Endometrium (tissue), 2 donors: ENCODE measurements around the gene SH3RF3.

Experiments used
- FAIRE-seq: peaks from 2 replicates; lab custom pipeline; 2012; peaks lifted over from hg19 to GRCh38; lab: Jason Lieb, UNC
- donor health status: control.
- donor health status: control.

SH3RF3 gene

DNA sequence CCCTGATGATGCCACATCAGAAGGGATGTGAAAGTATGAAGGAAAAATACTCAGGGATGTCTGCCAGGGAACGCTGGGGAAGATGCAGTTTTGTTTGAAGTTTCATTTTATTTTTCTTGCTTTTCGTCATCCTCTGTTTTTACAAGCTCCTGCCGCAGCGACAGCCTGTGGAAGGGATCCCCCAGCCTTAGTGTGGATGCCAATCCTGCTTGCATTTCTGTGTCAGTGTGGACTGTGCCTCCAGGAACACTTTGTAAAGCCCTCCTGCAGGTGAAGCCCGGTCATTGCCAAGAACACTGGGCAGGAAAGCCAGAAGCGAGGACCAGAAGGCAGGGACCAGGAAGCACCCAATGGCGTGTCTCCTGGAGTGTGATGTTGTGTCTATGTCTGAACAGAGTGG lies 250.5 kb downstream of the SH3RF3 start:
- FAIRE-seq: no peak

DNA sequence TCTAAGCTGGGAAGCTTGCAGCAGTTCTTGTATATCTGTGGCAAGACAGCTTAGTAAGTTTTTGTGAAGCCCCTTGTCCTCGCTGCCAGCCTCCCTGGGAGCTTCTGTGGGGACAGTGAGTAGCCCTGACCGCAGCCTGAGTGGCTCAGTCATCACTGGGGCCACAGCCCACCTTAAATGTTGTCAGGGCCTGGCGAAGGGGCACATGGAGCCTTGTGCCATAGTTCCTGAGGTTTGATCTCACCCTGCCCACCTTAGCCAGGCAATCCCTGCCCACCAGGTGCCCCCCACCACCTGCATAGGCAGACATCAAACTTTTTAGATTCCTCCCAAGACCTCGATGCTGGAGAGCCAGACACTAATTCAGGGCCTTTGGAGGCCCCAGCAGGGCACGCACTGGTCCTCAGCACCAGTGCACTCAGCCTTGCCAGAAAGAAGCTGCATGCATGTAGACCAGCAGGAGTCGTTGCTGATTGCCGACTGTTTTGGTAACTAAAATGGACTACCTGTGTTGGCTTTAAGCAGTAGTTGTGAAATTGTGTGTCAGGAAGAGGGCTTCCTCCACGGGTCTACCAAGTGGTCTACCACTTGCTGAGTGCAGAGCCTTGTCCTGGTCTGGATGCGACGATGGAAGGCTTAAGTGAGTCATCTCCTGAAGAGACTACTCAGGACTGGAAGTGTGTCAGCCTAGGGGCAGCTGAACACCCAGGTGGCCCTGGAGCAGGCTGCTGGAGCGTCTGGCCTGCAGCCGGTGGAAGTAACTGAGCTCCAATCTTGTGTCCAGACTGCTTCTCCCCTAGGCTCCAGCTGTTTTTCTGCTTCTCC lies 251.7 kb downstream of the SH3RF3 start:
- no peak for FAIRE-seq

DNA sequence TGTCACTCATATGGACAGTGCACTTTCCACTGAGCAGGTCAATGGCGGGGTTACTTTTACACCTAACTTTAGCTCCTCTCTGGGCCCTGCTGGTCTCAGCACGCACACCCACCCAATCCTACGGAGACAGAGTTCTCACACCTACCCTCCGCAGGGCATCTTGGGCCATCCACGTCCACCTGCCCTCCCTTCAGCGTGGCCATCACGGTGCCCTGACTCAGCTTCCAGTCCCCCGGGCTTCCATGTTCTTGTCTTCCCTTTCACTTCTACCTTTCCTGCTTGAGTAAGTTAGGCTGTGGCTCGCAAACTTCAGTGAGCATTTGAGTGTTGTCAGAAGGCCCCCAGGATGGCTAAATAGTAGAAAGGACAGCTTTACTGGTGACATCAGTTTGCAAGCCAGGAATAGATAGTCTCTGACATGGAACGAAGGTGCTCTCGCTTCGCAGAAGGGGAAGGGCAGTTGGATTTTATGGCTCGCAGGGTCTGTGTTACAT lies 252.4 kb downstream of the SH3RF3 start:
- no peak for FAIRE-seq

DNA sequence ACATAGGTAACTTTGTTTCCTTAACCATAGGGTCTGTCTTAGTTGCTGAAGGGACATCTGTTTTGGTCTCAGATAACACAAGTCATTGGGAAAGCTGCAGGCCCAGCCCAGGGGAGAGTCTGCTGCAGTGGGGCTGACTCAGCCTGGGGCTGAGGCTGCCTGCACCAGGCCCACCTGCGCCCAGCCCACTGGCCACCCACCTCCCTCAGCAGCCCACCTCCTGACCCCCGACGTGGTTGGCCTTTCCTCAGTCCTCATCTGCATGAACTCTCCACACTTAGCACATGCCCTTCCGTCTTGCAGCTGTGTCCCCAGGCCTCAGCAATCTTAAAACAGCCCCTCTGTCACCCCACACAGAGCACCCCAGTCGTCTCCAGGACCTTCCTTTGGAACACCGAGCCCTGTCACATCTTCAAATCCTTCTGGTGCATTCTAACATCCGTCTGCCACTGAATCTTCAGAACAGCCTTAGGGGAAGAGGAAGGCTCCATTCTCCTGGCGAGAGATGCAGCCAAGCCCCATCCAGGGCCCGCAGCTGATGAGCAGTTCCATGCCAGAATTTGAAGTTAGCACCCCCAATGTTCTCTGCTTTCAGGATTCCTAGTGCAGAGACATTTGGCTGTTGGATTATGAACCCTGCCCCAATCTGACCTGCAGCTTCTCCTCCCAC lies 253.4 kb downstream of the SH3RF3 start:
- no peak for FAIRE-seq

DNA sequence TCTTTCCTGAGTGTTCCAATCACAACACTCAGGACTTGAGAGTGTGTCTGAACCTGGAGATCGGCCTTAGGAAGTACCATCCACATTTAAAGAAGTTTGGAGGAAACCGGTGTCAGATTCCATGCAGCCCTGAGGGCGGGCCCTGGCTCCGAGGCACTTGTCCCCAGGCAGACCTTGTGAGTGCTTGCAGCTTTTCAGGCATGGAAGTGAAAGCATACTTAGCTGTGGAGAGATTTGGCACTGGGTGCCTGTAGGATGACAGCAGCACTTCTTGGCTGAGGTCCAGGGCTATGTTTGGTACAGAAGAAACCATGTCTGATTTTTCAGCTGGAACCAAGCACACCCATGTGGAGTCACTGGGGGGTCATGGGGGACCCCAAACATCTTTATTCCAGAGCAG lies 253.9 kb downstream of the SH3RF3 start:
- FAIRE-seq: no peak

DNA sequence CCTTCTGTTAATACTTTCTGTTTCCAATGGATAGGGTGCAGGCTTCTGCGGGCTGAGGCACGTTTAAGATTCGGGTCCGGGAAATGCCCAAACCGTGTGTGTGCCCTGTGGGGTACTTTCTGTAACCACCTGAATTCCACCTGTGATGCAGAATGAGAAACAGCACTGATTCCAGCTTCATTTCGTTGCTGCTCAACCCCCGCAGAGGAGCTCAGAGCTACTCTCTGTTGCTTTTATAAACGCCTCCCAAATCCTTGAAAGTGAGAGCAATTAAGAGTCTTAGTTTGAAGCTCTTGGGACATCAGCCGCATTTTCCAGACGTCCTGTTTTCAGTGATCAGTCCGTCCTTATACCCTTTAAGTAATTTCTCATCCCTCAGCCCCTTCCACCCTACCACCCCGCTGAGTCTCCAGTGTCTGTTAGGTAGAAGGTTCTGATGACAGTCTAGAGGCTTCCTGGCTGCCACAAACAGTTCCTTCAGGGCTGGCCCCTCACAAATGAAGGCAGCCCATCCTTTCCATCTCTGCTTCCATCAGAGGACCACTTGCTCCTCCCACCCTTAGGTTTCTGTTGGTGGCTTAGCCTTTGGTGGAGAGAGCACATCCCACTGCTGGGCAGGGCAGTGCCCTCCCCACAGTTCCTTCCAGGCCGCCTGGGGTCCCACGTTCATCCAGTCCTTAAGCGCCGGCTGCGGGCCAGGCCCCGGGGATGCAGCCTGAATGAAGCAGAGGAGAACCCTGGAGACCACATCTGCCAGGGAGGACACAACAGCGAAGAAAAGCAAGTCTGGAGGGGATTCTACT lies 254.7 kb downstream of the SH3RF3 start:
- FAIRE-seq: no peak

DNA sequence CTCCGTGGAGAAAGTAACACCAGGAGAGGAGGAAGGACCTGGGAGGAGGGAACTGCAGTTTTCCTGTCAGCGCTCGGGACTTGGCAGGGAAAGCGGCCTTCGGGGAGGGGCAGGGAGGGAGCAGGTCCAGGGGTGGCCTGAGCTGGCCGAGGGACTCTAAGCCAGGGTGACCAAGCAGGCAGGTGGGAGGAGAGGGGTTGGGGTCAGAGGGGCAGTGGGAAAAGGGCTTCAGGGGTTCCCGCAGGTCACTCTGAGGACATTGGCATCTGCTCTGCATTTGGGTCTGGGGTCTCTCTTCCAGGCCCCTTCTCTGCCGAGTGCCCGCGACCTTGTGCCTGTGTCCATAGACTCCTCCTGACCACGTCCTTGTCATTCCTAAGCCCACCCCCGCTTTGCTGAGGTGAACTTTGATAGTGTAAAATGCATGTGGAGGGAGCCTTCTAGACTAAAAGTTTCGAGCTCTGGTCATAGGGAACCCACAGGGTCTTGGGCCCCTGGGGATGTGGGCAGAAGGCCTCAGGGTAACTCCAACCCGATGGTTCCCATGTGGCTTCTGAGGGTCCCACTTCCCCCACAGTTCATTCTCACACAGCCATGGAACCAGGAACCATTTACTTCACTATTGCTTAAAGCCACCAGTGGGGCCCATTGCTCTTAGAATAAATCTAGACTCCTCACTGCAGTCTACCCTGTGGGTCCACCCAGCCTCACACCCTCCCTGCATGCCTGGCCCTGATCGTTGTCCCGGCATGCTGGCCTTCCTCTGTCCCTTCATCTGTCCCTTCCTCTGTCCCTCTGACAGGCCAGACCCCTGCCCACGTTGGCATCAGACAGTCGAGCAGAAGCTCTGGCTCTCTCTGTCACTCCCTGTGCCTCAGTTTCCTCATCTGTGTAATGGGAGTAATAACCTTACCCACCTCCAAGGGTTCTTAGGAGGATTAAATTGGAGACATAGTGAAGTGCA lies 255.6 kb downstream of the SH3RF3 start:
- FAIRE-seq: no peak

DNA sequence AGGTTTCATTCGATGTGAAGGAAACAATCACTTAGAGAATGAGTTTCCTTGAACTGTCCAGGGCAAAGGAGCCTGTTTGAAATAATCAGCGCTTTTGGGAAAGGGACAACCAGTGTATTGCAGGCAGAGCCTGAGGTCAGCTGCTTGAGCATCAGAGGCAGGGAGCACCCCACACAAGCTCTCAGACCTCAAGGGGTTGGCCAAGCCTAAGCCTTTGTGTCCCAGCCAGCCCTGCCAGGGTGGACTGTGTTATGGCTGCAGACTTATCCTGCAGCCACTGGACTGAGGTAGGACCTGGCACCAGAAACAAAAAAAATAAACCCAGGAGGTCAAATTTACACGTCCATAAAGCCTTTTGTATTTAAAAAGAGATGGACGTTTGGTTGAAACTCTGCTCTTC lies 256.5 kb downstream of the SH3RF3 start:
- FAIRE-seq: no peak

DNA sequence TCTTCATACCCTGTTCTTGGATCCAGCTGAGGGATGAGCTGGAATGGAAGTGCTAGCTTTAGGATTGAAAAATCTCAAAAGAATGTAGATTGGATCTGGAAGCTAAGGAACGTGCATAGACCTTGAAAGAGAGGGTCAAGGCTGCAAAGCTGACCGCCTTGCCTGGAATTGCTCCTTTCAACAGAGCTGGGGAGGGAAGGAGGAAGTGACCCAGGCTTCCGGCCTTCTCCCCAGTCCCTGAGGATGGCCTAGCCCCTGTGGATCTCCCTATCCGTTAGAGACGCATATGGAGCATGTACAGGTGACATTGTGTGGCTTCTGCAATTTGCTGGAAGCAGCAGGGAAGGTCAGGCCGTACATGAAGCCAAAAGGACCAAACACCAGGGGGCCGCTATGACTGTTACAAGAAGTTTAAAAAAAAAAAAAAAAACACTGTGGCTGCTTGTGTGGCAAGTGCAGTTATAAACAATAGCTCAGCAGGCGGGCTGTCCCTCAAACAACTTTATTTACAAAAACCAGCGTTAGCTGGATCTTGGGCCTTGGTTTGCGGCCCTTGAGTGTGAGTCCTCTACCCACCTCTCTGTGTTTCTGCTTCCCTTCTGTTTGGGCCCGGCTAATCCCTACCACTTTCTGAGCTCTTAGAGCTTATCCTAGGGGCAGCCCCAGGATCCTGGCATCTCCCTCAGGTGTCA lies 257.1 kb downstream of the SH3RF3 start:
- FAIRE-seq: no peak

DNA sequence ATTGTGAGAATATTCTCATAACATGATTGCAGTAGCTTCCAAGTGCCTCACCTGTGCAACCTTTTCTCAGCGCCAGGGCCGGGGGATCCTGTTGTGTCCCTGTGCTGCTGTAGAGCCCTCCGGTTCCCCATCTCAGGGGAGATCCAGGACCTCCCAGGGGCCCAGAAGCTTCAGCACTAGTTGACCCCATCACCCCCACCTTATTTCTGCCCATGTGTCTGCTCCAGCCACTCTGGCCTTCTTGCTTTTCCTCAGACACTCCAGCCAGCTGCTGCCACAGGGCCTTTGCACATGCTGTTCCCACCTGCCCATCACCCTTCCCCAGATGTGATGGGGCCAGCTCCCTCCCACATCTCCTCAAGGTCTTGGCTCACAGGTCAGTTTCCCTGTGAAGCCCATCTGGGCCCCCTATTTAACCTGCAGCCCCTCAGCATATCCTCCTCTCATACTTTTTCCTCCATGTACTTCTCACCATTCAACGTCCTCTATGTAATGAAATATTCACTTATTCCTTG lies 258.3 kb downstream of the SH3RF3 start:
- no peak for FAIRE-seq

DNA sequence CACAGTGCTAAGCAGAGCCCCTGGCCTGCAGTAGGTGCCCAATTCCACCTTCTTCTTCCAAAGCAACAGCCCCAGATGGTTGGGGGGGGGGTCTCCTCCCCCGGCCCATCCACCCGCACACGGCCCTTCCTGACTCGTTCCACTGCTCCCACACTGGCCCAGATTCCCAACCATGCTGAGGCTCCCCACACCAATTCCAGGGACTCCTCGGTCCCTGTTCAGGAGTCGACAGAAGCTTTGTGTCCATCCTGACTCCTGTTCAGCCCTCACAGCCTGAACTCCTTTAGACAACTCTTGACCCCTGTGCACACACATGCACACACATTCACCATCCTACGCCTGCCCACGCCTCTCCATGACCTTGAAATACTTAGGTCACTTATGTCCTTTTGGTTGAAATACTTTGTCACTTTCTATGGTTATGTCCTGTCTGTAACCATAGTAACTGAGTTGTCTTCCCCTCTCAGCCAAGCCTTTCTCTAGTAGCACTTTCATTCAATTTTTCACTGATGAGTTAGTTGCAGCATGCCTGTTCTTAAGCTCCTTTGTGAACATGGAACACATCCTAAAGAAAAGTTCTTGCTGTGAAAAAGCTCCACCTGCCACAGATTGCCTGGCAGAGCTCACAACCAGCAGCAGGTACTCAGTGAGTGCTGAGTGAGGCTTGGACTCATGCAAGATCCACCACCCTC lies 258.9 kb downstream of the SH3RF3 start:
- no peak for FAIRE-seq

DNA sequence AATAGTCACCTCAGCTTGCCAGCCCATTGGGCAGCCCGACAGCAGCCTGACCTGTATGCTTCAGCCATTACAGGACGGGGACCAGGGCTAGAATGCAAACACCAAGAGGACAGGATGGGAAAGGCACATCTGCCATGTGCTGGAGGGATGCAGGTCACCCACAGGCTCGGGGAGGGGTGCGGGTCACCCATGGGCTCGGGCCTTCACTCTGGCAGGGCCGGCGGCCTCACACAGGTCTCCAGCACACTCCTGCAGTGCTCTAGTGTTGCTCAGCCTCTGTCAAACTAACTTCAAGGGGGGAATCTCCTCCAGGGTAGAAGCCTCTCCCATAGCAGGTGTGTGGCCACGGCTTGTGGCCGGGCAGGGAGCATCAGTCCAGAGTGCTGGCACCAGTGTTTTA lies 262.2 kb downstream of the SH3RF3 start:
- no peak for FAIRE-seq

DNA sequence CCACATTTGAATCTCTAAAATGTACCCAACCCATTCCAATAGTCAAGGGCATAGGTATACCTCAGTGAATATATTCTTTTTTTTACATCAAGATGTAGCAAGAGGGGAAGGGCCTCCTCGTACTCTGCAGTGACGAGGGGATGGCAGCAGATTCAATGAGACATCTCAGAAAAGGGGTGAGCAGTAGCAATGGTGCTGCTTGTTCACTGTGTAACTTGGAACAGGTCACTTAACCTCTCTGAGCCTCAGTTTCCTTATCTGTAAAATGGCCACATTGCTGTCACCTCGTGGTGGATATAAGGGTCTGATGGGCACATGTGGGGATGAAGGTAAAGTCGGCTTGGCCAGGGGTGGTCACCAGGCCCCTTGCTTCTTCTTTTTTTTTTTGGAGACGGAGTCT lies 263.1 kb downstream of the SH3RF3 start:
- FAIRE-seq: no peak

DNA sequence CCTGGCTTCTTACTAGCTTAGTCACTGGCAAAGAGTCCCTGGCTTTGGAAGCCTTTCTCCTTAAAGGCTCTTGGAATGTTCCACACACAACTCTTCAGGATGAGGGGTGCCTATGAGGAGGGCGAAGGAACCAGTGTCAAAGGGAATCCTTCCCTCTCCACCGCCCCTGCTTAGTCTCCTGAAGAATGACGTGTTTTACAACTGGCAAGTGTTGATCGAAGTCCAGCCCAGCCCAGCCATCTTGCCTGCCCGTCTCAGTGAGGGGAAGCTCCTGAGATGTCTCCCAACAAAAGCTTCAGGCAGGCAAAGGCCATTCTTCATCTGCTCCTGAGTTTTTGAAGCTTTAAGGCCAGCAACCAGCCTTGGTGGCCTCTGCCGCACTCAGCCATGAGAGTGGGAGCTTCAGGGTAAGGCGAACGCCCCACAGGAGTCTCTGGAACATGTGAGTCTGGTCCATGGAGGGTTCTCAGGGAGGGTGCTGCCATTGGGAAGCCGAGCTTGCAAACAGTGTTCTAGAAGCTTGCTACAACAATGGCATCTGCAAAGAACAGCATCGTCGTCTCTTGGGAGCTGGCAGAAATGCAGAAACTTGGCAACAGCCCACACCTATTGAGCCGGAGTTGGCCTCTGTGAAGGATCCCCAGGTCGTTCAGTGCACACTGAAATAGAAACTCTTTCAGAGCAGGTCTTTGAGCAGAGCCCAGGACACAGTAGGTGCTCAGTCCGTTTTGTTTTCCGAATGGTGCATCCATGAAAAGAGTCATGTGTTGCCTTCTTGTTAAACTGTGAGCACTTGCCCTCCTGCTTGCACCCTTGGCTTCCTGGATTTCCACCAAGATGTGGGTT lies 264.0 kb downstream of the SH3RF3 start:
- no peak for FAIRE-seq

DNA sequence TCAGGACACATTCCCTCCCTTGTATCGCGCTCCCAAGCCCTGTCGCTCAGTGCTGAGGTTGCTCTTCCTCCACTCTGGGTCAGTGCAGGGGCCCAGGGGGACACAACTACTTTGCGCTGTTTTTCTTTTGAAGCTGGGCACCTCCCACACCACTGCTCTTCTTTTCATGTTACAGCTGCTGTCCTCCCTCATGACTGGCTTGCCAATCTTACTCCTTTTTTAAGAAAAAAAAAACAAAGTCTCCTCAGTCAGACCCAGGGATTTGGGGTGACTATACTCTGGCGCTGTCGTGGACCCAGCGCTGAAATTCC lies 264.6 kb downstream of the SH3RF3 start:
- FAIRE-seq: no peak

DNA sequence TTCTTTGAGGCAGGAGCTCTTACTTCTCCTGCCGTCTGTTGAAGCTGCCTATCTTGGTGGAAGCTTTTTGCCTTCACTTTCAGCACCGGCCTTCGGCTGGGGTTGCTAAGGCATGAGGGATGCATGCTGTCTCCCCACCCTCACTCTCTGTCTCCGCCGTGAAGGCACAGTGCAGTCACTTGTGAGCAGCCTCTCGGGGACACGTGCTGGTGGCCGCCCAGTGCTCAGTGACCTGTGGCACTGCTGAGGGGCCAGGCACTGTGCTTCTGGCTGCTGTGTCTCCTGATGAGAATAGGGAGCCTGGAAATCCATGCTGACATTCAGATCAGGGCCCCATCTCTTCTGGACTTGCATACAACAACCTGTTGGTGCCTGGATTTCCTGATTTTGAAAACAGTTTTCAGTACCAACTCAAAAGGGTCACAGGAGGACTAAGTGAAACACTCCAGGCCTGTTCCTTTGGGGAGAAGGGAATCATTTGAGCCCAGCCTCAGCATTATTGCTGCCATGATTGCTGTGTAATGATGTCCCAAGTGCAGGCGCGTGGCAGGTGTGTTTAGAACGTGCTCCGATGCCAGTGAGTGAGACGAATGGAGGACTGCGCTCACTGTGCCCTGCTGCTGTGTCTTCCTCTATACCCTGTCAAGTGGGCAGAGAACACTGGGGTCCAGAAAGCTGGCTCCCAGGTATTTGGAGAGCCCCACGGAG lies 266.6 kb downstream of the SH3RF3 start:
- no peak for FAIRE-seq

DNA sequence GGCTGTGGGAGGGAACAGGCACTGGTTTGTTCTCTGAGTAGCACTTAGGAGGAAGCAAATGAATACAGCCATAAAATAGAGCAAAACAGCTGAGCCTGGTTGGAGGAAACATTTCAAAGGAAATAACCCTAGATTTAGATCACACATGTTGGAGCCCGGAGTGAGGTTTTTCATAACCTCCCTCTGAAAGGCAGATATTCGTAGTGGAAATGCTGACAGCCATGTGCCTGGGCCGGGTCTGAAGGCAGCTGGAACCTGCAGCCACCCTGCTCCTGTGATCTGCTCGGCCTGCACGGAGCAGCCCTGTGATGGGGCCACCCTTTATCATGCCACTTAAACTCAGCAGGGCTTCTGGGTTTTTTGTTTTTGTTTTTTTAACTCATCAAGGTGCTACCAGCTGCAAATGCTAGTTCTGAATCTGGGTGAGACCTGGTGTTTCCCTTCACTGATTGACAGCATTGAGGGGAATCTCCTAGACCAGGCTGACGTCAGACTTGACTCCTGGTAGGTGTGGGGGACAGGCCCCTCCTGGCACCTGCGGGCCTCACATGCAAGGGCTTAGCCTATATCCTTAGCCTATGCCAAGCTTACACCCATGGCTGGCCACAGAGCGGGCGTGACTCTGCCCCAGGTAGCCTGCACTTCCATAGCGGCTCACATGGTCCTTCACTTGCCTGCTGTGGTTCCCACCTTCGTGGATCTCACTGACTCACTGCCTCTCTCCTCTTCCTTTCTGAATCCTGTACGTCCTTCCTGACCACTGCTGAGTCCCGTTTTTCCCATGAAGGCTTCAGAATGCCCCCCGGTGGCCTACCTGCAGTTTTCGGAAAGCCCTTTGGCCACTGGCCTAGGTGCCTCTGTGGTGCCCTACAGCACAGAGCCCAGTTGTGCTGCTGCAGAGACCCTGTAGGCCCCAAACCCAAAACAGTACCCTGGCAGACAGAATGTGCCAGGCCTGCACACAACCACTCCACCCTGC lies 267.5 kb downstream of the SH3RF3 start:
- FAIRE-seq: peak; percentile 83

DNA sequence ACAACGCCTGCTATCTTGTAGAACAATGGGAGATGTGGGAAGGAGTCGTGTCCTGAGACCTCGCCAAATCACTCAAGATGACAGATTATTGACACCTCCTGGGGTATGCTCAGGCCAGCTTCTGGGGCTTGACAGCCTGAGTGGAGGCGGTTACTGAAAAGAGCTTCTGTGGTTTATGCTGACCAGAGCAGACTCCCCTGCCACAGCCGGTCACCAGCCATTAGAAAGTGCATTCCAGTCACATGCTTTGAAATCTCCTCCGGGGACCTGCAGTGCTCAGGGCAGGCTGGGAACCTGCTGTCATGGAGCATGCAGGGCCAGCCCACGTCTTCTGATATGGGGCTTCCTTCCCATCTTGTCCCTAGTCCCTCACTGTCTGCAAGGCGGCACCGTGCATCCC lies 268.9 kb downstream of the SH3RF3 start:
- FAIRE-seq: no peak
